Neural progenitor cell (in vitro differentiated cells): ENCODE data around the gene ARHGAP24. TPM values are rescaled to one million over a fixed set of nuclear protein-coding genes. Genes with fewer than 3 reads are reported as not detected.
"Not testable (repeated sequence)": the region's sequence is repeated elsewhere in the genome, so short reads cannot be mapped to it uniquely, and the experiment has no call there.

Source experiments
- DNase-seq: peaks from one replicate; pipeline ENCODE4 v3.0.0-alpha.2; 2016; ENCODE audit warnings: low spot score
- H2AFZ ChIP-seq: fragments of 200-600 bp; sonication (generic); replicated peaks from 2 replicates; pipeline ENCODE4 v1.6.1; 2016; ENCODE audit warnings: antibody characterized with exemption
- H3F3A ChIP-seq: fragments of 200-600 bp; sonication (generic); 2 replicates; pipeline ENCODE4 v1.6.1; 2016; ENCODE audit warnings: antibody characterized with exemption, low read depth
- H3K27ac ChIP-seq: fragments of 200-600 bp; sonication (generic); 2 replicates; pipeline ENCODE4 v1.5.1; 2016; ENCODE audit warnings: mild to moderate bottlenecking
- H3K27me3 ChIP-seq: fragments of 200-600 bp; sonication (generic); 2 replicates; pipeline ENCODE4 v1.6.1; 2016; ENCODE audit warnings: mild to moderate bottlenecking, moderate library complexity
- H3K36me3 ChIP-seq: fragments of 200-600 bp; sonication (generic); 2 replicates; pipeline ENCODE4 v1.5.1; 2016
- H3K4me1 ChIP-seq: fragments of 200-600 bp; sonication (generic); 2 replicates; pipeline ENCODE4 v1.6.1; 2016; ENCODE audit warnings: mixed run types
- H3K4me2 ChIP-seq: fragments of 200-600 bp; sonication (generic); 2 replicates; pipeline ENCODE4 v1.6.1; 2016
- H3K4me3 ChIP-seq: fragments of 200-600 bp; sonication (generic); 2 replicates; pipeline ENCODE4 v1.5.1; 2016
- H3K79me2 ChIP-seq: fragments of 200-600 bp; sonication (generic); 2 replicates; pipeline ENCODE4 v1.6.1; 2016; ENCODE audit warnings: low read depth
- H3K9ac ChIP-seq: fragments of 200-600 bp; sonication (generic); 2 replicates; pipeline ENCODE4 v1.6.1; 2016
- H3K9me3 ChIP-seq: fragments of 200-600 bp; sonication (generic); 2 replicates; pipeline ENCODE4 v1.5.1; 2016; ENCODE audit warnings: low read depth
- H4K20me1 ChIP-seq: fragments of 200-600 bp; sonication (generic); 2 replicates; pipeline ENCODE4 v1.6.1; 2016; ENCODE audit warnings: low read depth
- H3K27ac Mint-ChIP-seq: 3 replicates; pipeline ENCODE4 v1.8.0; 2021; ENCODE audit warnings: mixed read lengths
- H3K27me3 Mint-ChIP-seq: 2 replicates; pipeline ENCODE4 v1.8.0; 2022; ENCODE audit warnings: low read depth, mild to moderate bottlenecking, inconsistent platforms, moderate library complexity, mixed read lengths; ENCODE audit not compliant: insufficient read depth
- H3K36me3 Mint-ChIP-seq: 3 replicates; pipeline ENCODE4 v1.8.0; 2021; ENCODE audit warnings: mixed read lengths
- H3K4me1 Mint-ChIP-seq: 3 replicates; pipeline ENCODE4 v1.8.0; 2021; ENCODE audit warnings: mixed read lengths
- H3K4me3 Mint-ChIP-seq: 3 replicates; pipeline ENCODE4 v1.8.0; 2021; ENCODE audit warnings: mild to moderate bottlenecking, moderate library complexity, mixed read lengths
- H3K9me3 Mint-ChIP-seq: 3 replicates; pipeline ENCODE4 v1.8.0; 2020; ENCODE audit warnings: mixed read lengths
- EZH2 ChIP-seq: fragments of 200-600 bp; sonication (generic); IDR thresholded peaks from 2 replicates; pipeline ENCODE4 v1.6.1; 2017; ENCODE audit warnings: antibody characterized with exemption, mild to moderate bottlenecking, moderate library complexity
- EZH2phosphoT487 ChIP-seq: fragments of 200-600 bp; sonication (generic); IDR thresholded peaks from 2 replicates; pipeline ENCODE4 v1.6.1; 2017; ENCODE audit warnings: antibody characterized with exemption
- total RNA-seq: library from RNA; depleted of rRNA; stranded (reverse); fragments of >200 nt; gene quantifications from 2 replicates; pipeline ENCODE4 v1.2.3, GENCODE V29; 2015; ENCODE audit warnings: low replicate concordance
- TF ChIP-seq, protein P1 (sequence below): fragments of 200-600 bp; sonication (generic); IDR thresholded peaks from 2 replicates; pipeline ENCODE4 v1.5.1; 2017; ENCODE audit warnings: antibody characterized with exemption, mild to moderate bottlenecking

The ARHGAP24 gene
- total RNA-seq, 1 donor from 2014 or later = 2.2 TPM

DNA sequence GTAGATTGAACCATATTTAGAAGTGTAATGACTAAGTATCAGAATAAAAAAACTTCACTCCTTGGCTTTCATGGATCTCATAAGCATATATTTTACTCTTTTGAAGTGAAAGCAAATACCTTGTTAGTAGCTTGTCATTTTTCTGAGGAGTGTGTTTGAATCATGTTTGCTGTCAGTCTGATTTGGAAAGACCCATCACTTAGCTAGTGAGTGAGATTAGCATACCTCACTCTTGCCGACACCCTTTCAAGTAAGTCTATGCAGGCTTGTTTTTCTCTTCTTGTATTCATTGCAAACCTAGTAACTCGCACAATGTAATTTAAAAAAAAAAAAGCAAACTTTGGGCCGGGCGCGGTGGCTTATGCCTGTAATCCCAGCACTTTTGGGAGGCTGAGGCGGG lies 360.0 kb downstream of the ARHGAP24 start:
- Histone ChIP-seq H3K27ac (no peak overlapping the region), H3K4me2 (no peak overlapping the region), H3K79me2 (no peaks in the 10 kb centered on the region), H3K9ac (no peak overlapping the region), H3F3A (no peaks in the 10 kb centered on the region), H3K36me3 (no peaks in the 10 kb centered on the region), H4K20me1 (no peaks in the 10 kb centered on the region), H3K9me3 (no peaks in the 10 kb centered on the region), H3K27me3 (no peaks in the 10 kb centered on the region), H3K4me1 (peaks cover 23% of the 10 kb centered on the region), H2AFZ (no peak overlapping the region), H3K4me3 (no peak overlapping the region)
- Mint-ChIP-seq H3K36me3 (no peaks in the 10 kb centered on the region), H3K27me3 (no peaks in the 10 kb centered on the region), H3K4me3 (no peak overlapping the region), H3K27ac (no peak overlapping the region), H3K4me1 (peaks cover 32% of the 10 kb centered on the region), H3K9me3 (no peaks in the 10 kb centered on the region)
- no peak for DNase-seq
- TF ChIP-seq, protein P1, sequence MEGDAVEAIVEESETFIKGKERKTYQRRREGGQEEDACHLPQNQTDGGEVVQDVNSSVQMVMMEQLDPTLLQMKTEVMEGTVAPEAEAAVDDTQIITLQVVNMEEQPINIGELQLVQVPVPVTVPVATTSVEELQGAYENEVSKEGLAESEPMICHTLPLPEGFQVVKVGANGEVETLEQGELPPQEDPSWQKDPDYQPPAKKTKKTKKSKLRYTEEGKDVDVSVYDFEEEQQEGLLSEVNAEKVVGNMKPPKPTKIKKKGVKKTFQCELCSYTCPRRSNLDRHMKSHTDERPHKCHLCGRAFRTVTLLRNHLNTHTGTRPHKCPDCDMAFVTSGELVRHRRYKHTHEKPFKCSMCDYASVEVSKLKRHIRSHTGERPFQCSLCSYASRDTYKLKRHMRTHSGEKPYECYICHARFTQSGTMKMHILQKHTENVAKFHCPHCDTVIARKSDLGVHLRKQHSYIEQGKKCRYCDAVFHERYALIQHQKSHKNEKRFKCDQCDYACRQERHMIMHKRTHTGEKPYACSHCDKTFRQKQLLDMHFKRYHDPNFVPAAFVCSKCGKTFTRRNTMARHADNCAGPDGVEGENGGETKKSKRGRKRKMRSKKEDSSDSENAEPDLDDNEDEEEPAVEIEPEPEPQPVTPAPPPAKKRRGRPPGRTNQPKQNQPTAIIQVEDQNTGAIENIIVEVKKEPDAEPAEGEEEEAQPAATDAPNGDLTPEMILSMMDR = no peak
- TF ChIP-seq EZH2 = no peak
- TF ChIP-seq EZH2phosphoT487 = no peak

DNA sequence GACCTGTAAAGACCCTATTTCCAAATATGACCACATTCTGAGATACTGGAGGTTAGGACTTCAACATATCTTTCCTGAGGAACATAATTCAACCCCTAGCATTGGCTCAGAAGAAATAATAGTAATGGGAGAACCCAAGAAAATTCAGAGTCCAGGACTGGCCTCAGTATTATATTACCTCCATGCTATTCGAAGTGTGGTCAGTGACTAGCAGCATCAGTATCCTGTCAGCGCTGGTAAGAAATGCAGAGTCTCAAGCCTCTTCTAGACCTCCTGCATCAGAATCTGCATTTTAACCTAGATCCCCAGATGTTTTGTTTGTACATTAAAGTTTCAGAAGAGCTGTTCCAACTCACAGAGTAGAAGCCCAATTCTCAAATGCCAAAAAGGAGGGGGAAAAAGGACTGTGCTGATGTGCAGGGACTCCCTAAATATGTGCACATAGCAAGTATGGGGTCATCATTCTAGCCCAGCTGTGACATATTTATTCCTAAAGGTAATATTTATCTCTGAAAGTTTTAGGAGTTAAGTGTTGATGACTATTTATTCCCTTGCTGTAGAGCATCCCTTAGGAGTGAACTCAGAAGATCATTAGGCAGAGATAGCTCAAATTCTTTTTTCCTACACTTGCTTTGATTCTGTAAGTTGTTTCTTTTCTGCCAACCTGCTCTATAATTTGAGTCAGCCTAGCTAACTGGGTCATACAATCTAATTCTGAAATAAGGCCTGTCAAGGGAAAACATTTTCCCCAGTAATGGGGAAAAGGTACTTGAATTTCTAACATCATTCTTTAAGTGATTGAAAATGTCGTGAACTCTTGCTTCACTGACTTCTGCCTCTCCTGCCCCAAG lies 361.9 kb downstream of the ARHGAP24 start:
- Histone ChIP-seq H3K4me2 (no peak overlapping the region), H3K27me3 (no peaks in the 10 kb centered on the region), H2AFZ (peak overlapping the region; percentile 40), H3K9ac (no peak overlapping the region), H3K36me3 (no peaks in the 10 kb centered on the region), H3K27ac (no peak overlapping the region), H3F3A (no peaks in the 10 kb centered on the region), H3K4me3 (no peak overlapping the region), H3K4me1 (peaks cover 18% of the 10 kb centered on the region), H4K20me1 (no peaks in the 10 kb centered on the region), H3K9me3 (no peaks in the 10 kb centered on the region), H3K79me2 (no peaks in the 10 kb centered on the region)
- TF ChIP-seq, protein P1 = no peak
- TF ChIP-seq EZH2phosphoT487 (no peak), EZH2 (no peak)
- Mint-ChIP-seq H3K9me3 (no peaks in the 10 kb centered on the region), H3K4me3 (no peak overlapping the region), H3K27me3 (no peaks in the 10 kb centered on the region), H3K27ac (no peak overlapping the region), H3K4me1 (peaks cover 24% of the 10 kb centered on the region), H3K36me3 (no peaks in the 10 kb centered on the region)
- DNase-seq = no peak

DNA sequence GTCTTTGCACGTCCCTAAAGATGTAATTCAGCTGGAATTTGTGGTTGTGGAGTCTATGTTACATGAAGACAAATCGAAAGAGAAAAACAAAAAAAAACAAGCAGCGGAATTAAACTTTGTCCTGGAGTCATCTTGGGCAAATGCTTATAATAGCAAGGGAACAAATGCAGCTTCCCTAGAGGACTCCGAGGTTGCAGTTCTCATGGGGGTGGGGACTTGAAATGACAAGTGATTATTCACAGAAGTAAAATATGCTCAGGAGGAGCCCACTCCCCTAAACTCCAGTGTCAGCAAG lies 362.4 kb downstream of the ARHGAP24 start:
- Histone ChIP-seq H3K9ac (no peak overlapping the region), H3K4me1 (peaks cover 12% of the 10 kb centered on the region), H3F3A (no peaks in the 10 kb centered on the region), H3K27ac (no peak overlapping the region), H2AFZ (peak overlapping the region; percentile 40), H3K4me2 (no peak overlapping the region), H4K20me1 (no peaks in the 10 kb centered on the region), H3K4me3 (no peak overlapping the region), H3K9me3 (no peaks in the 10 kb centered on the region), H3K27me3 (no peaks in the 10 kb centered on the region), H3K36me3 (no peaks in the 10 kb centered on the region), H3K79me2 (no peaks in the 10 kb centered on the region)
- Mint-ChIP-seq H3K36me3 (no peaks in the 10 kb centered on the region), H3K9me3 (no peaks in the 10 kb centered on the region), H3K27me3 (no peaks in the 10 kb centered on the region), H3K4me3 (no peak overlapping the region), H3K27ac (no peak overlapping the region), H3K4me1 (peaks cover 18% of the 10 kb centered on the region)
- DNase-seq = no peak
- TF ChIP-seq, protein P1 = no peak
- TF ChIP-seq EZH2 (no peak), EZH2phosphoT487 (no peak)

DNA sequence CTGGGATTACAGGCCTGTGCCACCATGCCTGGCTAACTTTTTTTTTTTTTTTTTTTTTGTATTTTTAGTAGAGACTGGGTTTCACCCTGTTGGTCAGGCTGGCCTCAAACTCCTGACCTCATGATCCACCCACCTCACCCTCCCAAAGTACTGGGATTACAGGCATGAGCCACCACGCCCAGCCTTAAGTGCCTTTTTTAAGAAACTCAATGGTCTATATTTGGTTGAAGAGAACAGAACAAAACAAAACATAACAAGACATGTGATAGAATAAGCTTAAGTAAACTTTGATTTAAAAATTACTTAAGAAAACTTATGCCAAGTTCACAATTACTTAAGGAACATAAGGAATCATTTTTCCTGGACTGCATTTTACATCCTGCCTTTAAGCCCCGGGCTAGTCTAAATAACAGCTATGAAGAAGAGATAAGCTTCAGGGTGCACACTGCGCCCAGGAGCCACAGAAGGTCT lies 365.1 kb downstream of the ARHGAP24 start:
- not testable (repeated sequence) for H3K4me3 ChIP-seq, H3K27ac Mint-ChIP-seq, H3K9ac ChIP-seq, H3F3A ChIP-seq, H2AFZ ChIP-seq, H3K9me3 Mint-ChIP-seq, H3K27me3 Mint-ChIP-seq, H3K4me1 Mint-ChIP-seq, H3K4me2 ChIP-seq, H3K4me1 ChIP-seq, H3K27me3 ChIP-seq, H3K36me3 Mint-ChIP-seq, H3K79me2 ChIP-seq, H3K27ac ChIP-seq, DNase-seq, H3K4me3 Mint-ChIP-seq, H4K20me1 ChIP-seq, H3K9me3 ChIP-seq, H3K36me3 ChIP-seq
